Neural cell (in vitro differentiated cells): ENCODE results near the gene CLCN1. TPM values are rescaled to one million over a fixed set of nuclear protein-coding genes. Genes with fewer than 3 reads are reported as not detected.

ENCODE experiments used
- H2AFZ ChIP-seq: fragments of 200-600, 300-800 bp; sonication (generic), shearing (Covaris generic); 2 replicates; pipeline ENCODE4 v1.6.0; 2014; ENCODE audit warnings: low read depth, mild to moderate bottlenecking, antibody characterized with exemption, low read length, moderate library complexity
- H3F3A ChIP-seq: fragments of 200-600 bp; shearing (Covaris generic); 2 replicates; pipeline ENCODE4 v1.6.1; 2016; ENCODE audit warnings: mild to moderate bottlenecking, moderate library complexity, mixed read lengths, antibody characterized with exemption, low read length; ENCODE audit not compliant: insufficient read depth, poor library complexity, severe bottlenecking
- H3K27ac ChIP-seq: fragments of 200-600, 300-800 bp; sonication (generic), shearing (Covaris generic); 2 replicates; pipeline ENCODE4 v1.5.1; 2014; ENCODE audit warnings: mild to moderate bottlenecking, low read length, moderate library complexity
- H3K27me3 ChIP-seq: fragments of 300-800, 200-600 bp; sonication (generic), shearing (Covaris generic); 2 replicates; pipeline ENCODE4 v1.6.0; 2014; ENCODE audit warnings: mild to moderate bottlenecking, low read depth, low read length, moderate library complexity; ENCODE audit not compliant: insufficient read depth
- H3K36me3 ChIP-seq: fragments of 300-800, 200-600 bp; sonication (generic), shearing (Covaris generic); 2 replicates; pipeline ENCODE4 v1.5.1; 2014; ENCODE audit warnings: mild to moderate bottlenecking, antibody characterized with exemption, low read length, moderate library complexity; ENCODE audit not compliant: insufficient read depth
- H3K4me2 ChIP-seq: fragments of 300-800, 200-600 bp; sonication (generic), shearing (Covaris generic); 2 replicates; pipeline ENCODE4 v1.6.0; 2014; ENCODE audit warnings: mild to moderate bottlenecking, low read length
- H3K4me3 ChIP-seq: fragments of 300-800, 200-600 bp; sonication (generic), shearing (Covaris generic); 2 replicates; pipeline ENCODE4 v1.5.1; 2014; ENCODE audit warnings: mild to moderate bottlenecking, low read length, moderate library complexity
- H3K79me2 ChIP-seq: fragments of 200-600 bp; shearing (Covaris generic); replicated peaks from 2 replicates; pipeline ENCODE4 v1.6.0; 2014; ENCODE audit warnings: mild to moderate bottlenecking, low read length, moderate library complexity; ENCODE audit not compliant: insufficient read depth
- H3K9ac ChIP-seq: fragments of 300-800, 200-600 bp; sonication (generic), shearing (Covaris generic); 2 replicates; pipeline ENCODE4 v1.6.1; 2016; ENCODE audit warnings: mild to moderate bottlenecking, low read length, mixed read lengths
- H3K9me2 ChIP-seq: fragments of 200-600 bp; shearing (Covaris generic); 2 replicates; pipeline ENCODE4 v1.6.1; 2016; ENCODE audit warnings: mild to moderate bottlenecking, low read length, mixed read lengths; ENCODE audit not compliant: insufficient read depth
- H3K9me3 ChIP-seq: fragments of 200-600, 300-800 bp; sonication (generic), shearing (Covaris generic); 2 replicates; pipeline ENCODE4 v1.6.1; 2016; ENCODE audit warnings: mild to moderate bottlenecking, mixed run types, low read length, moderate library complexity, mixed read lengths
- H4K20me1 ChIP-seq: fragments of 200-600 bp; shearing (Covaris generic); 2 replicates; pipeline ENCODE4 v1.6.1; 2016; ENCODE audit warnings: mild to moderate bottlenecking, mixed run types; ENCODE audit not compliant: insufficient read depth
- CTCF ChIP-seq: fragments of 450-650 bp; IDR thresholded peaks from 2 replicates; pipeline ENCODE4 v1.5.1; 2014; ENCODE audit warnings: antibody characterized with exemption, mild to moderate bottlenecking, moderate library complexity; ENCODE audit not compliant: poor library complexity, severe bottlenecking
- EP300 ChIP-seq: fragments of 450-650 bp; conservative IDR thresholded peaks from 2 replicates; pipeline ENCODE4 v1.6.1; 2014; ENCODE audit warnings: antibody characterized with exemption, mild to moderate bottlenecking, moderate library complexity; ENCODE audit not compliant: poor library complexity, severe bottlenecking
- EZH2 ChIP-seq: fragments of 200-600, 300-800 bp; shearing (Covaris generic), sonication (generic); IDR thresholded peaks from 2 replicates; pipeline ENCODE4 v1.6.1; 2014; ENCODE audit warnings: antibody characterized with exemption, low read length, borderline replicate concordance, mild to moderate bottlenecking; ENCODE audit not compliant: insufficient read depth, poor library complexity, severe bottlenecking
- MXI1 ChIP-seq: fragments of 450-650 bp; conservative IDR thresholded peaks from 2 replicates; pipeline ENCODE4 v1.6.1; 2014; ENCODE audit warnings: antibody characterized with exemption, mild to moderate bottlenecking; ENCODE audit not compliant: poor library complexity, severe bottlenecking
- POLR2AphosphoS5 ChIP-seq: IDR thresholded peaks from 2 replicates; pipeline ENCODE4 v1.6.1; 2012
- RAD21 ChIP-seq: fragments of 450-650 bp; conservative IDR thresholded peaks from 2 replicates; pipeline ENCODE4 v1.6.1; 2014; ENCODE audit warnings: antibody characterized with exemption, mild to moderate bottlenecking, moderate library complexity
- REST ChIP-seq: IDR thresholded peaks from 2 replicates; pipeline ENCODE4 v1.6.1; 2012; ENCODE audit warnings: borderline replicate concordance
- SMC3 ChIP-seq: fragments of 450-650 bp; conservative IDR thresholded peaks from 2 replicates; pipeline ENCODE4 v1.6.1; 2014; ENCODE audit warnings: antibody characterized with exemption, mild to moderate bottlenecking, moderate library complexity; ENCODE audit not compliant: poor library complexity
- TAF1 ChIP-seq: IDR thresholded peaks from 2 replicates; pipeline ENCODE4 v1.6.1; 2012; ENCODE audit warnings: low read depth
- polyA plus RNA-seq: library from polyadenylated mRNA; depleted of rRNA; stranded (reverse); fragments of >200 nt; gene quantifications from 2 replicates; pipeline ENCODE4 v1.2.3, GENCODE V29; 2014

Gene CLCN1
- polyA plus RNA-seq, 1 donor from 2014 or later, result not detected

GRCh38 chr7:143355450-143356385 is 39.8 kb downstream of the CLCN1 start:
- Histone ChIP-seq H3K9me2 (no peaks in the 10 kb centered on the region), H3K36me3 (no peaks in the 10 kb centered on the region), H3K79me2 (no peaks in the 10 kb centered on the region), H3K27me3 (no peaks in the 10 kb centered on the region), H3K9me3 (no peaks in the 10 kb centered on the region), H3K9ac (no peak overlapping the region), H2AFZ (no peak overlapping the region), H3K4me2 (no peak overlapping the region), H3K4me3 (no peak overlapping the region), H3K27ac (no peak overlapping the region), H4K20me1 (no peaks in the 10 kb centered on the region), H3F3A (no peaks in the 10 kb centered on the region)
- TF ChIP-seq MXI1 (no peak), EP300 (no peak), CTCF (no peak), SMC3 (no peak)

- Histone ChIP-seq H3K4me3 (no peak overlapping the region), H3K9me3 (no peaks in the 10 kb centered on the region), H3K9me2 (no peaks in the 10 kb centered on the region), H3K79me2 (no peaks in the 10 kb centered on the region), H3K4me2 (no peak overlapping the region), H3F3A (no peaks in the 10 kb centered on the region), H3K27ac (no peak overlapping the region), H2AFZ (no peak overlapping the region), H3K27me3 (no peaks in the 10 kb centered on the region), H3K36me3 (no peaks in the 10 kb centered on the region), H3K9ac (no peak overlapping the region), H4K20me1 (no peaks in the 10 kb centered on the region)
- TF ChIP-seq EZH2 (no peak), RAD21 (no peak), MXI1 (no peak), TAF1 (no peak), REST (no peak), EP300 (no peak), SMC3 (no peak), POLR2AphosphoS5 (no peak), CTCF (no peak)
These were observed 40.6 kb downstream of the CLCN1 start for GRCh38 chr7:143356414-143357050.
